Fibroblast of upper back skin (primary cell): ENCODE results near the gene C1QTNF1.
A peak's percentile ranks its signal among the peaks of the same experiment; 100 is the strongest.

Experiments used
- DNase-seq: peaks from one replicate; pipeline ENCODE4 v3.0.0-alpha.2; 2013

Gene C1QTNF1, protein sequence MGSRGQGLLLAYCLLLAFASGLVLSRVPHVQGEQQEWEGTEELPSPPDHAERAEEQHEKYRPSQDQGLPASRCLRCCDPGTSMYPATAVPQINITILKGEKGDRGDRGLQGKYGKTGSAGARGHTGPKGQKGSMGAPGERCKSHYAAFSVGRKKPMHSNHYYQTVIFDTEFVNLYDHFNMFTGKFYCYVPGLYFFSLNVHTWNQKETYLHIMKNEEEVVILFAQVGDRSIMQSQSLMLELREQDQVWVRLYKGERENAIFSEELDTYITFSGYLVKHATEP

DNA sequence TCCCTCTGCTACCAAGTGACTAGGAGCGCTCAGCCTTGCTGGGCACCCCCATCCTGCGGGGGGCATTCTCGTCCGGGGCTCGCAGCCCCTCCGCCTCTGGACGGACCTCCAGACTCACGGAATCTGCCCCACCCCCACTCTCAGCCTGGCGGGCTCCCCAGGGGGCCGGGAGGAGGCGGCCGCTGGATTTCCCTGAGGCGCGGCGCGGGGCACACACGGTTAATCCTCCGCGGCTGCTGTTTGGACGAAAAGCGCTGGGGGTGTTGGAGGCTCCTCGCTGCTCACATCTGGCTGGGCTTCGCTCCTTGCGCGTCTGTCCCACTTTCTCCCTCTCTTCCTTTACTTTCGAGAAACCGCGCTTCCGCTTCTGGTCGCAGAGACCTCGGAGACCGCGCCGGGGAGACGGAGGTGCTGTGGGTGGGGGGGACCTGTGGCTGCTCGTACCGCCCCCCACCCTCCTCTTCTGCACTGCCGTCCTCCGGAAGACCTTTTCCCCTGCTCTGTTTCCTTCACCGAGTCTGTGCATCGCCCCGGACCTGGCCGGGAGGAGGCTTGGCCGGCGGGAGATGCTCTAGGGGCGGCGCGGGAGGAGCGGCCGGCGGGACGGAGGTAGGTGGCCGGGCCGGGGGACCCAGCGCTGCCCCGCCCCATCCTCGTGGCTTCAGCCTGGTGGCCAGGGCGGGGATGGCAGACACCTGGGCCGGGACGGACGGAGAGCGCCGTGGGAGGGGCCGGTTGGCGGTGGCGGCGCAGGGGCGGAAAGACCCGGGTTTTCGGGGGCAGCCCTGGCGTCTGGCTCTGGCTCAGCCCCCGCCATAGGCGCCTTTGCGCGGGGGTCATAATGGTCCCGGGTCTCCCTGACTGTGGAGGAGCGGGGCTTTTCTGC lies at the start of gene C1QTNF1:
Gene C1QTNF1, plus strand, starts transcription at position 284 of the 886 bp plus-strand sequence. CDS start 19,800 bp downstream, outside the sequence.
- DNase-seq = peak; percentile 41

GRCh38 chr17:78974635-78975591 lies 49.1 kb upstream of the C1QTNF1 start:
- peak; percentile 77 for DNase-seq

GRCh38 chr17:78976907-78977680 lies 46.9 kb upstream of the C1QTNF1 start:
- no peak for DNase-seq

DNA sequence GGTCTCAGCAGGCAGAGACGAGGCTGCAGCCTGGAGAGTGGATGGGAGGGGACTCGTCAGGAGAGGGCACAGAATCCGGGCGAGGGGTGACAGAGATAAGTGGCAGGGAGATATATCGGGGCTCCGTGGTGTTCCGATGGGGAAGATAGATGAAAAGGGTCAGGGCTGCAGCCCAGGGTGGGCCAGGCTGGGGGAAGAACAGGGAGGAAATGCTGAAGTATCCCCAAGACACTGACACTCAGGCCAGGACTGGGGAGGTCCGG lies 46.4 kb upstream of the C1QTNF1 start:
- DNase-seq = no peak

DNA sequence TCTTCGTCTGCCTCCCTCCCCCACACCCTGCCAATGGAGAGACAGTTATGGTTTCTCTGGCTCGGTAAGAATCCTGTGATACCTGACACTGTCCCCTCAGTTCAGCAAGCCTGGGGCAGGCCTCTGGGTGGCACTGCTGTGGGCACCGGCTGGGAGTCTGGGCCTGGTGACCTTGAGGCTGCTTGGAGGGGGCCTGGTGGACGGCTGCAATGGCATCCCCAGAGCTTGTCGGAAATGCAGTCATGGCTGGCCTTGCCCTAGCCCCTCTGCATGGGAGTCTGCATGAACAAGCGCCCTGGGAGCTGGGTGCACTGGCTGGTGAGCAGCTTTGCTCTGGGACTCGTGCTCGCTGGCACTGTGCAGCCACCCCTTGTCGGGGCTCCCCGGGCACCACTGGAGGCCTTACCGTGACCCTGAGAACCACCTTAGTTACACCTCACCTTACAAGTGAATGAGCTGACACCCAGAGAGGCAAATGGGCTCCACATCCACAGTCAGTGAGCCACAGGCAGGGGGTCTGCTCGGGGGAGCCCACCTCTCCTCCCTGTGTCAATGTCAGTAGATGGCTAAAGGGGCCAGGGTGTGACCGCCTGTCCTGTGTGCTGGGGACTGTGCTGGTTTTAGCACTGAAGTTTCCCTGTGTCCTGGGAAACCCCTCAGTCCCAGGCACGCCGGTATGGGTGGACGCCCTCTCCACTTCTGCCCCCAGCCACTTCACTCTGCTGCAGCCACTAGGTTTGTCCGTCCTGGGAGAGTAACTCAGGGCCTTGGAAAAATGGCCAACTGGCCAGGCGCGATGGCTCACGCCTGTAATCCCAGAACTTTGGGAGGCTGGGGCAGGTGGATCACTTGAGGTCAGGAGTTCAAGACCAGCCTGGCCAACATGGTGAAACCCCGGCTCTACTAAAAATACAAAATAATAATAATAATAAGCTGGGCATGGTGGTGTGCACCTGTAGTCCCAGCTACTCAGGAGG lies 45.7 kb upstream of the C1QTNF1 start:
- DNase-seq = no peak

DNA sequence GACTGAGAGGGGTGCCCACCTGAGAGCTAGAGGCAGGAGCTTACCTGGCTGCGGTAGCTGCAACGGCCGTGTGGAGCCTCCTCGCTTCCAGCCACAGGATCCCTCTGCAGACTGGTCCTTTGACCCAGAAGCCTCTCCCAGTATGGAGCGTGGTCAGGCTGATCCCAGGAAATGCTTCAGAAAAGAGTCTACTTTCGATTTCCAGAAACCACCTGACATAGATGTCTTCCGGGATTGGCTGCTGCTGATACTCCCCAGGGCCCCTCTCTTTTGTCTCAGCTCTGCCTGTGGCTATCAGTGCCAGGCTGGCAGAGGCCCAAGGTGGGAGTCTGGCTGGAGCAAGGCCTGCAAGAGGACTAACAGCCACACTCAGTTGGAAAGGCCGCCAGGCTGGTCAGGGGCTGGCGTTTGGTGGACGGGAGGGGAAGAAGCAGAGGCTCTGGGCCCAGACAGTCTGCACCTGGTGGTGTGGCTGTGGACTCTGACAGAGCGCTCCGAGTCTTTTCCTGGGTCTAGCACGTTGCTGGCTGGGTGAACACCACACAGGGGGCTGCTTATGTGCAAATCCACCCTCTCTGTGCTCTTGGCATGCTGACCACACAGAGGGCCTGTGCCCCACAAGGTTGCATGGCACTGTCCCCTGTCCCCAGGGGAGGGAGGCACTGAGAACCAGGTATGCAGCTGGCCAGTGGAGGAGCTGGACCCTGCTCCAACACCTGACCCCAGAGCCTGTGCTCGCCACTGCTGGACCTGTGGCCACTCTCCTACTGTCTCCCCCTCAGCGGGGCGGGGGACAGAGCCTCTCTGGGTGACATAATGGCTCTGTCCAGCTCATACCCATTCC lies 44.0 kb upstream of the C1QTNF1 start, which contains the start of gene LGALS3BP:
Gene LGALS3BP, minus strand, starts transcription at position 144 of the 844 bp plus-strand sequence. CDS start 2,732 bp downstream, outside the sequence.
- DNase-seq = peak; percentile 79

DNA sequence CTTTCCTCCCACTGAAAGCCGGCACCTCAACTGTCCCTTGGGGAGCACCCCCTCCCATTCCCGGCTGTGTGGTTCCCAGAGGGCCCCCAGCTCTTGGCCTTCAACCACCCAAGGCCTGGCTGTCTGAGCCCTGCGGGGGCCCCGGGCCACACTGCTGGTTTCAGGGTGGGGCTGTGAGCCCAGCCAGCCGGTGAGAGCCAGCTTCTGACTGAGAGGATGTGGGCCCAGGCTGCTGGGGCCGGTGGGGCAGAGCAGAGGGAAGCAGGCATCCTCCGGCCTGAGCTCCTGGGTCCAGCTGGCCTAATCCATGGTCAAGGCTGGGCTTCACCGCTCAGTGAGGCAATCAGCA lies 43.4 kb upstream of the C1QTNF1 start:
- no peak for DNase-seq

DNA sequence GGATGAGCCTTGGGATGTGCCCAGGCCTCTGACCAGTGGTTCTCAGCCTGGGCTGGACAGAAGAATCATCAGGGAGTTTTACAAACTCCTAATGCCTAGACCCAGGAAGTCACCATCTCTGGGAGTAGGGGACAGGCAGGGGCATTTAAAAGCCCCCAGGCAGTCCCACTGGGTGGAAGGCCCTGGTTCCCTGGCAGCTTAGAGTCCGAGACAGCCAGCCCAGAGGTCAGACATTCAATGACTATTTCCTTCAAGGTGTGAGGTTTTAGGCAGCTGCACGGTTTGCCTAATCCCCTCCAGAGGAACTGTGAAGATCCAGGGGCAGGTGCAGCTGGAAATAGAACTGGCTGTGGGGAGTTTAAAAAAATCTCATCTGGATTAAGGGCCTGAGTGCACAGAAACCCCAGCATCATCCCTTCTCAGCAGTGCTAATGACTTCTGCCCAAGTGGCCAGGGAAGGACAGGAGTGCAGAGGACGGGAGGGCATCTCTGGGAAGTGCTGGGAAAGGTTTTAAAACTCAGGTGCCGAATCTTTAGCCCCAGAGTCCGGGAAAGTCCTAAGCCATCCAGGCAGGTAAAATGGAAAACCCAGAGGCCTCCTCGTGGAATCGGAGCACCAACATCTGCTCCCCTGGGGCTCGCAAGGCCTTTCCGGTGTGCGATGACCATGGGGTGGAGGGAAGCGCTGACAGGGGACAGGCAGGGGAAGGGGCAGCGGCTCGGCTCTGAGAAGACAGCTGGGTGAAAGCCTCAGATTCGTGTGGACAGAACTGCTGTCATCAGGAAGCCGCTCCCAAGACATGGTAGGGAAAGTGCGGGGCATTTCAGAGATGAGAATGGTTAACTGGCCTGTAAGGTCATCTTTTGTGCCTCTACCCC lies 42.7 kb upstream of the C1QTNF1 start:
- DNase-seq = no peak

- DNase-seq = no peak
Observed at GRCh38 chr17:78985395-78985794, 38.6 kb upstream of the C1QTNF1 start.

- peak; percentile 27 for DNase-seq
Observed at GRCh38 chr17:78986048-78986648, 37.8 kb upstream of the C1QTNF1 start.

GRCh38 chr17:78986649-78987328 lies 37.2 kb upstream of the C1QTNF1 start:
- DNase-seq = peak; percentile 56

DNA sequence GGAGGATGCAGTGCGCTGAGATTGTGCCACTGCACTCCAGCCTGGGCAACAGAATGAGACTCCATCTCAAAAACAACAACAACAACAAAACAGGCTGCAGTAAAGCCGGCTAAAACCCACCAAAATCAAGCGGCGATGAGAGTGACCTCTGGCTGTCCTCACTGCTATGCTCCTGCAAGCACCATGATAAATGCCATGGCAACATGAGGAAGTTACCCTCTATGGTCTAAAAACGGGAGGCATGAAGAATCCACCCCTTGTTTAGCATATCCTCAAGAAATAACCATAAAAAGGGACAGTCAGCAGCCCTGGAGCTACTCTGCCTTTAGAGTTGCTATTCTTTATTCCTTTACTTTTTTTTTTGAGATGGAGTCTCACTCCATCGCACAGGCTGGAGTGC lies 35.8 kb upstream of the C1QTNF1 start:
- DNase-seq = no peak

GRCh38 chr17:78990349-78991016 lies 33.5 kb upstream of the C1QTNF1 start:
- DNase-seq = no peak

DNA sequence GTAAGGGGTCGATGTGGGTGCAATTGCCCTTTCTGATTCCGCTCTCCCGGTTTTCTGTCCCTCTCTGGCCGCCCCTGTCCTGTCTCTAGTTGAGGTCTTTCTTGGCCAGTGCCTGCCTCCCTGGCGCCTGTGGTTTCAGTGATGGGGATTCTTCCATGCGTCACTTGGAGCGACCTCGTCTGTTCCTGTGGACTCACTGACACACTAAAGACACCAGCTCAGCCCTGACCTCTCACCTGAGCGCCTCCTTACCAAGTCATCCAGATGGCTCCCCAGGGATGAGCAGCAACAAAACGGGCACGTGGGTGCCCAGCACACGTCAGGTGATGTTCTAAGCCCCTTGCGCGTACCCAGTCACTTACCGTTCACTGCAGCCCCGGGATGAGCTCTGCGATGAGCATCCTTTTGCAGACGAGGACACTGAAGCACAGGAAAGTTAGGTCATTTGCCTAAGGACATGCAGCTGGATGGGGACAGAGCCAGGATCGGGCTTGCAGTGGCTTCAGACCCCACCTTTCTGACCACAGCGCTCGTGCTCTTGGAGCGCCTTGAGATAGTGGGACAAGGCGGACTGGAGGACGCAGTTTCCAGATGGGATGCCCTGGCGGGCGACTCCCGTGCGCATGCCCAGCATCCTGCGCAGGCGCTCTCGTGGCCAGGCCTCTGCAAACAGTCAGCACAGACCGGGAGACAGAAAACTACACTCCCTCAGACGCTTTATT lies 32.8 kb upstream of the C1QTNF1 start:
- DNase-seq = no peak

- no peak for DNase-seq
Observed at GRCh38 chr17:78991906-78992532, 31.9 kb upstream of the C1QTNF1 start.

DNA sequence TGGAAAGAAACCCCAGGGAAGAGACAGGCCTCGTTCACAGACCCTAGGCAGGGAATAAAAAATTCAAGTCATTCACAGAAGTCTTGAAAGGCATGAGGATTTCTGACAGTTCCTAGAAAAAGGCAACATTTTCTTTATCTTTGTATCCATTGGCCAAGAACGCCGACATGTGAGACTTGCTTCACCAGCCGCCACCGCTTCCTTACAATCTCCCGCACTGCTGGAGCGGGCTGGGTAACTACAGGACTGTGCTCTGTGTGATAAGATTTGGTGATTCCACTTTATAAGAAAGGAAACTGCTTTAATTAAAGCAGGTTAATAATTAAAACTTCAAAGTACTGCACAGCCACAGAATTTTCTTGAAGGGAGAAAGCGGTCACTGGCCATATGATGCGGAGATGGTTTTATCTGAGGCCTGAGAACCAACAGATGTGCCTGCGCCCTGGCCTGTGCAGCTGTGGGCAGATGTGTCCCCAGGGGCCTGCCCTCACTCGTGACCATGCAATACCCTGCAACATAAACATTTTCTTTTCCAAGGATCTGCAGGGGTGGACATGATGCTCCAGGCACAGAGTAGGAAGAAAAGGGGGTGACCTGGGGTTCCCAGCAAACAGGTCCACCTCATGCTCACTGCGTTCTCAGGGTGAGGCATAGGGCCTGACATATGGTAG lies 31.3 kb upstream of the C1QTNF1 start:
- DNase-seq = no peak
